OCI-LY3 (cell line): ENCODE measurements around the gene FILIP1L.

Experiments
- H2AFZ ChIP-seq: fragments of 200-600, 300-600 bp; shearing (Covaris generic); 2 replicates; pipeline ENCODE4 v1.6.0; 2014; ENCODE audit warnings: antibody characterized with exemption, low read depth, low read length
- H3K27ac ChIP-seq: fragments of 200-600, 300-600 bp; sonication (generic); 2 replicates; pipeline ENCODE4 v1.5.1; 2014; ENCODE audit warnings: mild to moderate bottlenecking, low read length, moderate library complexity, mixed read lengths
- H3K27me3 ChIP-seq: fragments of 200-600, 300-600 bp; sonication (generic); 2 replicates; pipeline ENCODE4 v1.6.1; 2014; ENCODE audit warnings: low read depth, low read length, mixed read lengths
- H3K36me3 ChIP-seq: fragments of 200-600, 300-600 bp; sonication (generic); replicated peaks from 2 replicates; pipeline ENCODE3; 2014; ENCODE audit warnings: low read depth, low read length, mixed read lengths
- H3K4me1 ChIP-seq: fragments of 300-600, 200-600 bp; sonication (generic); 2 replicates; pipeline ENCODE4 v1.6.1; 2014; ENCODE audit warnings: low read length, mixed read lengths
- H3K4me2 ChIP-seq: fragments of 200-600, 300-600 bp; sonication (generic); 2 replicates; pipeline ENCODE4 v1.6.1; 2014; ENCODE audit warnings: low read length, mixed read lengths
- H3K4me3 ChIP-seq: fragments of 300-600, 200-600 bp; sonication (generic); 2 replicates; pipeline ENCODE4 v1.5.1; 2014; ENCODE audit warnings: antibody characterized with exemption, mild to moderate bottlenecking, low read length, moderate library complexity
- H3K79me2 ChIP-seq: fragments of 300-600, 200-600 bp; shearing (Covaris generic); 2 replicates; pipeline ENCODE4 v1.6.1; 2014; ENCODE audit warnings: mild to moderate bottlenecking, low read length, mixed read lengths
- H3K9ac ChIP-seq: fragments of 300-600, 200-600 bp; shearing (Covaris generic); 2 replicates; pipeline ENCODE4 v1.6.0; 2014; ENCODE audit warnings: mild to moderate bottlenecking, low read length, moderate library complexity
- H3K9me3 ChIP-seq: fragments of 200-600, 300-600 bp; shearing (Covaris generic); 2 replicates; pipeline ENCODE4 v1.6.1; 2014; ENCODE audit warnings: low read length, mixed read lengths; ENCODE audit not compliant: insufficient read depth
- H4K20me1 ChIP-seq: fragments of 200-600, 300-600 bp; sonication (generic); 2 replicates; pipeline ENCODE4 v1.6.1; 2016; ENCODE audit warnings: low read length, mixed read lengths; ENCODE audit not compliant: insufficient read depth
- EZH2phosphoT487 ChIP-seq: fragments of 200-600 bp; shearing (Covaris generic); IDR thresholded peaks from 2 replicates; pipeline ENCODE4 v1.6.1; 2018; ENCODE audit warnings: antibody characterized with exemption, mixed run types, low read depth
- TF ChIP-seq, protein P1 (sequence below): fragments of 200-600, 300-600 bp; sonication (generic); IDR thresholded peaks from 2 replicates; pipeline ENCODE4 v1.5.1; 2014; ENCODE audit warnings: antibody characterized with exemption, low read length, low read depth

FILIP1L gene

DNA sequence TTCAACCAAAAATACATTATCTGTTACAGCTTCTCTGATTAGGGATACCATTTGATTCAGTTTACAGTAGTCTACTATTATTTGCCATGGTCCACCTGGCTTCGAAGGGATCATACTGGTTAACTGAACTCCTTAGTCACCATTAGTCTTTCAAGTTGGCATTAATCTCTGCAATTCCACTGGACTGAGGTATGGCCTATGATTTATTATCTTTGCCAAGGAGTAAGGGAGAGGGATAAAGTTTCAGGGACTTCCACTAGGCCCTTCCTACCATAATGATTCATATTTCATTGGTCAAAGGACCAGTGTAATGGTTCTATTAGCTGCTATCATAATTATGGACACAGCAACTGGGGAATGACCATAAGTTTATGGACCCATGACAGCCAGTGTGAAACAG is 303.9 kb downstream of the FILIP1L start:
- Histone ChIP-seq H3K4me1 (no peaks in the 10 kb centered on the region), H3K36me3 (no peaks in the 10 kb centered on the region), H3K27me3 (no peaks in the 10 kb centered on the region), H4K20me1 (no peaks in the 10 kb centered on the region), H3K9me3 (0 out of 2 replicates have a peak, but pooled peaks cover 3% of the 10 kb centered on the region), H3K4me2 (no peak overlapping the region), H3K9ac (no peak overlapping the region), H2AFZ (no peak overlapping the region), H3K79me2 (no peaks in the 10 kb centered on the region), H3K27ac (no peak overlapping the region), H3K4me3 (no peak overlapping the region)
- TF ChIP-seq EZH2phosphoT487, result no peak
- TF ChIP-seq, protein P1, sequence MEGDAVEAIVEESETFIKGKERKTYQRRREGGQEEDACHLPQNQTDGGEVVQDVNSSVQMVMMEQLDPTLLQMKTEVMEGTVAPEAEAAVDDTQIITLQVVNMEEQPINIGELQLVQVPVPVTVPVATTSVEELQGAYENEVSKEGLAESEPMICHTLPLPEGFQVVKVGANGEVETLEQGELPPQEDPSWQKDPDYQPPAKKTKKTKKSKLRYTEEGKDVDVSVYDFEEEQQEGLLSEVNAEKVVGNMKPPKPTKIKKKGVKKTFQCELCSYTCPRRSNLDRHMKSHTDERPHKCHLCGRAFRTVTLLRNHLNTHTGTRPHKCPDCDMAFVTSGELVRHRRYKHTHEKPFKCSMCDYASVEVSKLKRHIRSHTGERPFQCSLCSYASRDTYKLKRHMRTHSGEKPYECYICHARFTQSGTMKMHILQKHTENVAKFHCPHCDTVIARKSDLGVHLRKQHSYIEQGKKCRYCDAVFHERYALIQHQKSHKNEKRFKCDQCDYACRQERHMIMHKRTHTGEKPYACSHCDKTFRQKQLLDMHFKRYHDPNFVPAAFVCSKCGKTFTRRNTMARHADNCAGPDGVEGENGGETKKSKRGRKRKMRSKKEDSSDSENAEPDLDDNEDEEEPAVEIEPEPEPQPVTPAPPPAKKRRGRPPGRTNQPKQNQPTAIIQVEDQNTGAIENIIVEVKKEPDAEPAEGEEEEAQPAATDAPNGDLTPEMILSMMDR, result no peak

DNA sequence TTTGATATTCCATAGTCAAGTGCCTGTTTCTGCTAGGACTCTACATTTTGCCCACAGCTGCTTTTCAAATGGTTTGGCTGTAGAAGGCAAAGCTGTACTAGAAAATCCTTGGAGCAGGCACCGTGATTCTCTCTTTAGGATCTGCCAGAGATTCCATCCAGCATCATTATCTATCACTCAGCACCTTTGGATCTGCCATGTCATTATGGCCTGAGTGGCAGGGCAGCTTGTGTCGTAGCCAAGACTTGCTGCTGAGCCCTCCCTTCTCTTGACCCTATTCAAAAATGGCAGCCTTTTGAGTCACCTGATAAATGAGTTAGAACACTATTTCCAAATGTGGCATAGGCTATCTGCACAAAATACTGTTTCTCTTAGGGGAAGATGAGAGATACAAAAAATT is 304.7 kb downstream of the FILIP1L start:
- no peak overlapping the region for H3K4me2 ChIP-seq
- TF ChIP-seq EZH2phosphoT487, result no peak
- TF ChIP-seq, protein P1, result no peak

DNA sequence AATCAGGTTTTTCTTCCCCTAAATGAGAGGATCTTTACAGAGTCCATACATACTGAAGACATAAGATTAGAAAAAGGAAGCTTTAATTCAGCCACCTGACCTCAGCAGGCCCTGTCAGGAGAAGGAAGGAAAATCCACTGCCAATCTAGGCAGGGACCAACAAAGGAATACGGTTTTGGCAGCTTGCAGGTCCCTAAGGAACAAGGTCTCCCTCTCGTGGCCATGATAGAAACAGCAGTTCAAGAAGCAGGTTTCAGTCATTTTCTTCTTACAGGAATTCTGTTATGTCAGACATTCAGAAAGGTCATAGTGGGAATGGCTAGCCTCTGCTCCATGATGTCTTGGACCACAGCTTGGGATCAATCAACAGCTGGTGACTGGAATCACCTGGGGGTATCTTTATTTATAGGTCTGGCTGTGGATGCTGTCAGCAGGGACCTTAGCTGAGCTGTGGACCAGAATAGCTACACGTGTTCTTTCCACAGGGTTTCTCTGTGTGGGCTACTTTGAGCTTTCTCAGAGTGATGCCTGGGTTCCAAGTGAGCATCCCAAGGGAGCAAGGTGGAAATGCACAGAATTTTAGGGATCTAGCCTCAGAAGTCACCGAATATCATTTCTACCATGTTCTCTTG is 306.0 kb downstream of the FILIP1L start:
- H4K20me1 ChIP-seq, result no peaks in the 10 kb centered on the region
- H3K9me3 ChIP-seq, result 0 out of 2 replicates have a peak, but pooled peaks cover 10% of the 10 kb centered on the region
- H3K4me1 ChIP-seq, result no peaks in the 10 kb centered on the region
- TF ChIP-seq, protein P1, result peak; percentile 83
- no peak for TF ChIP-seq EZH2phosphoT487
- H3K27ac ChIP-seq, result no peak overlapping the region
- H3K79me2 ChIP-seq, result no peaks in the 10 kb centered on the region
- no peak overlapping the region for H3K4me2 ChIP-seq
- H3K9ac ChIP-seq, result no peak overlapping the region
- no peak overlapping the region for H2AFZ ChIP-seq
- H3K36me3 ChIP-seq, result peaks cover 4% of the 10 kb centered on the region
- H3K4me3 ChIP-seq, result no peak overlapping the region
- H3K27me3 ChIP-seq, result no peaks in the 10 kb centered on the region

More for the DNA sequence above, 304.7 kb downstream of the FILIP1L start:
- H3K79me2 ChIP-seq, result no peaks in the 10 kb centered on the region
- H3K9ac ChIP-seq, result no peak overlapping the region
- no peak overlapping the region for H3K27ac ChIP-seq
- H3K36me3 ChIP-seq, result peaks cover 3% of the 10 kb centered on the region
- no peaks in the 10 kb centered on the region for H3K27me3 ChIP-seq
- 0 out of 2 replicates have a peak, but pooled peaks cover 10% of the 10 kb centered on the region for H3K9me3 ChIP-seq
- no peaks in the 10 kb centered on the region for H3K4me1 ChIP-seq
- H4K20me1 ChIP-seq, result no peaks in the 10 kb centered on the region
- H3K4me3 ChIP-seq, result no peak overlapping the region
- H2AFZ ChIP-seq, result no peak overlapping the region

DNA sequence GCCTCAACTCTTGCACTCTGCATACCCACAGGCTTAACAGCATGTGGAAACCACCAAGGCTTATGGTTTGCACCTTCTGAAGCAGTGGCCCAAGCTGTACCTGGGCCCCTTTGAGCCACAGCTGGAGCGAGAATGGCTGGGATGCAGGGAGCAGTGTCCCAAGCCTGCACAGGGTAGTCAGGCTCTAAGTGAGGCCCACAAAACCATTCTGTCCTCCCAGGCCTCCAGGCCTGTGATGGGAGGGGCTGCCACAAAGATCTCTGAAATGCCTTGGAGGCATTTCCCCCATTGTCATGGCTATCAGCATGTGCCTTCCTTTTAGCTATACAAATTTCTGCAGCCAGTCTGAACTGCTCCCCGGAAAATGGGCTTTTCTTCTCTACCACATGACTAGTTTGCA is 309.1 kb downstream of the FILIP1L start:
- no peaks in the 10 kb centered on the region for H3K79me2 ChIP-seq
- H3K9me3 ChIP-seq, result 0 out of 2 replicates have a peak, but pooled peaks cover 10% of the 10 kb centered on the region
- H3K27ac ChIP-seq, result no peak overlapping the region
- H3K4me1 ChIP-seq, result no peaks in the 10 kb centered on the region
- H3K4me2 ChIP-seq, result no peak overlapping the region
- no peaks in the 10 kb centered on the region for H4K20me1 ChIP-seq
- no peaks in the 10 kb centered on the region for H3K27me3 ChIP-seq
- no peak for TF ChIP-seq EZH2phosphoT487
- TF ChIP-seq, protein P1, result no peak
- peaks cover 4% of the 10 kb centered on the region for H3K36me3 ChIP-seq
- H3K4me3 ChIP-seq, result no peak overlapping the region
- H2AFZ ChIP-seq, result no peak overlapping the region
- H3K9ac ChIP-seq, result no peak overlapping the region
